Tibial nerve (tissue), 4 donors: Measurements from ENCODE around the gene INPP5B. TPM values are rescaled to one million over a fixed set of nuclear protein-coding genes. Genes with fewer than 3 reads are reported as not detected.

Experiments used
- DNase-seq, 2 donors: peaks; one replicate each; pipeline ENCODE4 v3.0.0-alpha.2; 2019; ENCODE audit warnings: low spot score in 2 of 2
- H3K27ac ChIP-seq, 4 donors: fragments of 200-600 bp; sonication (generic) in 3 of 4; one replicate each; pipeline ENCODE4 v1.5.1; 2017 to 2019; ENCODE audit warnings: mild to moderate bottlenecking in 1 of 4
- H3K27me3 ChIP-seq, 2 donors: fragments of 200-600 bp; sonication (generic) in 1 of 2; one replicate each; pipeline versions ENCODE4 v1.5.1 to v1.6.0; 2017 to 2019
- H3K36me3 ChIP-seq, 3 donors: fragments of 200-600 bp; sonication (generic); one replicate each; pipeline ENCODE4 v1.5.1; 2018 to 2019
- H3K4me1 ChIP-seq, 4 donors: fragments of 200-600 bp; sonication (generic) in 3 of 4; one replicate each; pipeline ENCODE4 v1.5.1; 2017 to 2019
- H3K4me3 ChIP-seq, 4 donors: fragments of 200-600 bp; sonication (generic) in 3 of 4; one replicate each; pipeline ENCODE4 v1.5.1; 2017 to 2019; ENCODE audit warnings: mild to moderate bottlenecking in 1 of 4, moderate library complexity in 1 of 4
- H3K9me3 ChIP-seq, 4 donors: fragments of 200-600 bp; sonication (generic) in 3 of 4; one replicate each; pipeline ENCODE4 v1.5.1; 2017 to 2019
- CTCF ChIP-seq, 5 experiments: fragments of 200-600 bp in 3 of 5; fragments of 450-650 bp in 2 of 5; sonication (generic) in 3 of 5; IDR thresholded peaks; one replicate each; pipeline ENCODE4 v1.5.1; 2016 to 2019; ENCODE audit warnings: antibody characterized with exemption in 5 of 5, mild to moderate bottlenecking in 3 of 5, moderate library complexity in 2 of 5
- EP300 ChIP-seq, 2 donors: sonication (generic); formaldehyde crosslinking; IDR thresholded peaks; one replicate each; pipeline ENCODE4 v1.6.1; 2017; ENCODE audit warnings: antibody characterized with exemption in 2 of 2, mild to moderate bottlenecking in 1 of 2
- POLR2A ChIP-seq, 2 donors: fragments of 450-650 bp; IDR thresholded peaks; one replicate each; pipeline ENCODE4 v1.6.1; 2017; ENCODE audit warnings: antibody characterized with exemption in 2 of 2, mild to moderate bottlenecking in 2 of 2, moderate library complexity in 2 of 2
- WGBS, 2 donors: methylation state at CpG; one replicate each; pipeline ENCODE4 v1.1.5; 2018; 5-methylcytosine and 5-hydroxymethylcytosine counted together
- total RNA-seq, 4 donors: library from RNA; depleted of rRNA; stranded (reverse); fragments of >200 nt; gene quantifications; one replicate each; pipeline ENCODE4 v1.1.0, GENCODE V29; 2016

Gene INPP5B
- total RNA-seq, result 10 to 100 TPM; 39.1 to 52.5 (median 49.0) TPM

DNA sequence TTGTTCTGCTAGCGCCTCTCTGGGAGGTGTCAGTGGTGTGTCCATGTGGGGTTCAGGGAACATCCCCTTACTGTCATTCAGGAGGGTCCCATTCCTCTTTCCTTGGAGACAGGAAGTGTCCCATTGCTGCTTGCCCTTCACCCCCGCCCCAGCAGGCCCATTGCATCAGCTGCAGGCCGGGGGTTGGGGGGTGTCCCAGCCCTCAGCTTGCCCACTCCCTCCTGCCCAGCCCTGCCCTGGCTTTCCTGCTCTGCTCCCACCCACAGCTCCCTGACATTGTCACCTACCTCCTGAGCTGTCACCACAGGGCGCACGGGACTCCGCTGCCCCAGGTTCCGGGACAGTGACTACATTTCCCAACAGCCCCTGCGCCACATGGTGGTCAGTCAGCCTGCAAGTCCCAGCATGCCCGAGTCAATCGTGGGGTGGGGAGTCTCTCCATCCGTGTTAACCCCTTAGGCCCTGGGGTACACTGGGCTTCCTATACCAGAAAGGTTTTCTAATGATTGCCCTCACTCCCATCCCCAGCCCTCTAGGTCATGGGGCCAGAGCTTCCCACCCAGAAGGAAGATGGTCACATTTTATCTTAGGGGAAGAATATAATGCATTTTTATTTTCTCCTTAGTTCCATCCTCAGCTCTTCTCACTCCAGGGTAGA is at the start of gene INPP5B:
TSS of gene INPP5B (minus strand) at position 351 of the 658 bp plus-strand sequence. CDS start 745 bp downstream, outside the sequence.
- Histone ChIP-seq H3K4me3 (peak within 1 kb of the TSS; percentile 66 to 96 (median 86)), H3K4me1 (peaks cover 0 to 26% (median 10%) of the 10 kb centered on the region in 4 donors), H3K36me3 (peaks cover 0 to 33% (median 0%) of the 10 kb centered on the region in 3 donors), H3K27ac (peak within 1 kb of the TSS; percentile 79 to 95 (median 92)), H3K9me3 (no peaks in the 10 kb centered on the region), H3K27me3 (no peaks in the 10 kb centered on the region)
- peak; percentile 81 to 90 for DNase-seq
- TF ChIP-seq POLR2A (IDR thresholded peaks at IDR 0.05), result peak; percentile 11 to 45
- peak; percentile 75 to 76 for TF ChIP-seq EP300 (IDR thresholded peaks at IDR 0.05)
- peak in 2 of 5 experiments; percentile 56 to 69 for TF ChIP-seq CTCF (IDR thresholded peaks at IDR 0.05)
- 0% methylated on average over 10 of the region's 11 CpGs for WGBS, 2 donors

GRCh38 chr1:37995751-37996345 is 49.0 kb upstream of the INPP5B start:
- Histone ChIP-seq H3K4me3 (peak overlapping the region; percentile 30 to 56 (median 54)), H3K9me3 (no peaks in the 10 kb centered on the region), H3K4me1 (peaks cover 0 to 61% (median 40%) of the 10 kb centered on the region in 4 donors), H3K27ac (peak overlapping the region; percentile 73 to 97 (median 84)), H3K36me3 (peaks cover 0 to 24% (median 0%) of the 10 kb centered on the region in 3 donors), H3K27me3 (no peaks in the 10 kb centered on the region)
- WGBS, 2 donors, result 2 to 14% methylated on average over 25 to 46 of the region's 46 CpGs
- TF ChIP-seq CTCF (IDR thresholded peaks at IDR 0.05) (no peak), EP300 (IDR thresholded peaks at IDR 0.05) (peak; percentile 44 to 65), POLR2A (IDR thresholded peaks at IDR 0.05) (peak in 1 of 2 donors; percentile 47)
- peak; percentile 62 to 73 for DNase-seq

GRCh38 chr1:37994886-37995566 is 48.2 kb upstream of the INPP5B start:
- H3K27me3 ChIP-seq, result no peaks in the 10 kb centered on the region
- no peak for TF ChIP-seq EP300 (IDR thresholded peaks at IDR 0.05)
- TF ChIP-seq CTCF (IDR thresholded peaks at IDR 0.05), result no peak
- TF ChIP-seq POLR2A (IDR thresholded peaks at IDR 0.05), result no peak
- peak overlapping the region in 1 of 4 donors; percentile 56 for H3K4me3 ChIP-seq
- no peak for DNase-seq
- peaks cover 0 to 57% (median 35%) of the 10 kb centered on the region in 4 donors for H3K4me1 ChIP-seq
- no peaks in the 10 kb centered on the region for H3K9me3 ChIP-seq
- WGBS, 2 donors, result 64 to 70% methylated on average over 11 of the region's 11 CpGs
- peaks cover 0 to 24% (median 0%) of the 10 kb centered on the region in 3 donors for H3K36me3 ChIP-seq
- peak overlapping the region; percentile 73 to 97 (median 84) for H3K27ac ChIP-seq

GRCh38 chr1:37989361-37989930 is 42.6 kb upstream of the INPP5B start:
- Histone ChIP-seq H3K4me3 (peak overlapping the region; percentile 41 to 93 (median 74)), H3K36me3 (peaks cover 0 to 33% (median 5%) of the 10 kb centered on the region in 3 donors), H3K27me3 (no peaks in the 10 kb centered on the region), H3K27ac (peak overlapping the region in 3 of 4 donors; percentile 79 to 85 (median 85)), H3K9me3 (no peaks in the 10 kb centered on the region), H3K4me1 (peaks cover 0 to 23% (median 13%) of the 10 kb centered on the region in 4 donors)
- DNase-seq, result no peak
- WGBS, 2 donors, result 0 to 2% methylated on average over 23 to 29 of the region's 30 CpGs
- TF ChIP-seq EP300 (IDR thresholded peaks at IDR 0.05), result no peak
- no peak for TF ChIP-seq POLR2A (IDR thresholded peaks at IDR 0.05)
- TF ChIP-seq CTCF (IDR thresholded peaks at IDR 0.05), result no peak
